Brain microvascular endothelial cell (primary cell): ENCODE data around the gene CA10.

Source experiments
- DNase-seq: peaks from one replicate; pipeline ENCODE4 v3.0.0-alpha.2; 2020
- H3K27ac ChIP-seq: fragments of 250-450 bp; sonication (Bioruptor Pico); 2 replicates; pipeline ENCODE4 v1.5.1; 2020; ENCODE audit warnings: mild to moderate bottlenecking, moderate library complexity
- H3K27me3 ChIP-seq: fragments of 250-450 bp; sonication (Bioruptor Pico); replicated peaks from 2 replicates; pipeline ENCODE4 v1.5.1; 2020; ENCODE audit warnings: mild to moderate bottlenecking
- H3K36me3 ChIP-seq: fragments of 250-450 bp; sonication (Bioruptor Pico); replicated peaks from 2 replicates; pipeline ENCODE4 v1.5.1; 2020; ENCODE audit warnings: mild to moderate bottlenecking
- H3K4me3 ChIP-seq: 2 replicates; pipeline ENCODE4 v1.5.1; 2011; ENCODE audit warnings: low read depth, mild to moderate bottlenecking, control low read depth, low read length, moderate library complexity
- CTCF ChIP-seq: IDR thresholded peaks from 2 replicates; pipeline ENCODE4 v1.5.1; 2011; ENCODE audit warnings: low read depth, mild to moderate bottlenecking, moderate library complexity, low read length, control low read depth, inconsistent platforms; ENCODE audit errors: missing control alignments
- in situ Hi-C: cut with HindIII; loops from 2 replicates; pipeline ENCODE4 v1.10.0; 2017; ENCODE audit warnings: low sequenced_read_pairs, low pct_ligation_motif_present

CA10 gene

GRCh38 chr17:51805765-51806164 lies 352.7 kb downstream of the CA10 start:
- Histone ChIP-seq H3K27ac (no peak overlapping the region), H3K4me3 (no peak overlapping the region), H3K36me3 (no peaks in the 10 kb centered on the region), H3K27me3 (no peaks in the 10 kb centered on the region)
- no peak for DNase-seq
- no peak for TF ChIP-seq CTCF
- in situ Hi-C loops, result no loop called here

GRCh38 chr17:51805185-51805584 lies 353.3 kb downstream of the CA10 start:
- H3K36me3 ChIP-seq, result no peaks in the 10 kb centered on the region
- H3K4me3 ChIP-seq, result no peak overlapping the region
- DNase-seq, result no peak
- no peak for TF ChIP-seq CTCF
- no peak overlapping the region for H3K27ac ChIP-seq
- H3K27me3 ChIP-seq, result no peaks in the 10 kb centered on the region
- in situ Hi-C loops, result no loop called here

- H3K27ac ChIP-seq, result no peak overlapping the region
- in situ Hi-C loops, result no loop called here
- H3K36me3 ChIP-seq, result no peaks in the 10 kb centered on the region
- no peak for DNase-seq
- TF ChIP-seq CTCF, result no peak
- no peaks in the 10 kb centered on the region for H3K27me3 ChIP-seq
- H3K4me3 ChIP-seq, result no peak overlapping the region
These were observed 355.4 kb downstream of the CA10 start for GRCh38 chr17:51803161-51803560.

- no peak for TF ChIP-seq CTCF
- H3K36me3 ChIP-seq, result no peaks in the 10 kb centered on the region
- H3K27me3 ChIP-seq, result no peaks in the 10 kb centered on the region
- H3K27ac ChIP-seq, result no peak overlapping the region
- in situ Hi-C loops, result no loop called here
- no peak overlapping the region for H3K4me3 ChIP-seq
- DNase-seq, result no peak
These were observed 356.0 kb downstream of the CA10 start for GRCh38 chr17:51802544-51802943.

GRCh38 chr17:51801626-51802025 lies 356.9 kb downstream of the CA10 start:
- Histone ChIP-seq H3K27me3 (no peaks in the 10 kb centered on the region), H3K4me3 (no peak overlapping the region), H3K27ac (no peak overlapping the region), H3K36me3 (no peaks in the 10 kb centered on the region)
- no peak for DNase-seq
- no peak for TF ChIP-seq CTCF
- in situ Hi-C loops, result no loop called here

- no peak overlapping the region for H3K4me3 ChIP-seq
- no peaks in the 10 kb centered on the region for H3K36me3 ChIP-seq
- no peak for DNase-seq
- TF ChIP-seq CTCF, result no peak
- H3K27me3 ChIP-seq, result no peaks in the 10 kb centered on the region
- no peak overlapping the region for H3K27ac ChIP-seq
- in situ Hi-C loops, result no loop called here
These were observed 358.5 kb downstream of the CA10 start for GRCh38 chr17:51799981-51800380.
